Thyroid gland (tissue), 4 donors: ENCODE data around the gene MCAM. TPM values are rescaled to one million over a fixed set of nuclear protein-coding genes. Genes with fewer than 3 reads are reported as not detected.
A peak's percentile ranks its signal among the peaks of the same experiment; 100 is the strongest.

ENCODE experiments used
- DNase-seq, 2 donors: peaks; one replicate each; pipeline ENCODE4 v3.0.0-alpha.2; 2019
- H3K27ac ChIP-seq, 3 donors: fragments of 200-600 bp; sonication (generic); 1 replicate in 2 of 3; 2 replicates in 1 of 3; pipeline ENCODE4 v1.5.1; 2016 to 2019; ENCODE audit warnings: mild to moderate bottlenecking in 1 of 3, moderate library complexity in 1 of 3
- H3K27me3 ChIP-seq: fragments of 200-600 bp; sonication (generic); one replicate; pipeline ENCODE4 v1.5.1; 2019
- H3K36me3 ChIP-seq, 2 donors: fragments of 200-600 bp; sonication (generic); one replicate each; pipeline ENCODE4 v1.5.1; 2016 to 2019
- H3K4me1 ChIP-seq, 2 donors: fragments of 200-600 bp; sonication (generic); one replicate each; pipeline ENCODE4 v1.5.1; 2017 to 2019
- H3K4me3 ChIP-seq, 3 donors: fragments of 200-600 bp; sonication (generic); replicated peaks in 1 of 3; 1 replicate in 2 of 3; 2 replicates in 1 of 3; pipeline ENCODE4 v1.5.1; 2016; ENCODE audit warnings: mild to moderate bottlenecking in 1 of 3
- H3K9me3 ChIP-seq: fragments of 200-600 bp; sonication (generic); one replicate; pipeline ENCODE4 v1.5.1; 2017
- POLR2A ChIP-seq, 2 donors: fragments of 450-650 bp; IDR thresholded peaks; one replicate each; pipeline ENCODE4 v1.6.1; 2017; ENCODE audit warnings: antibody characterized with exemption in 2 of 2, mild to moderate bottlenecking in 2 of 2, moderate library complexity in 1 of 2
- WGBS, 2 donors: methylation state at CpG; one replicate each; pipeline ENCODE4 v1.1.5; 2017; 5-methylcytosine and 5-hydroxymethylcytosine counted together
- intact Hi-C: fragments of 100-400 bp; cut with DNase I; formaldehyde crosslinking; loops from one replicate; pipeline ENCODE4 v1.15.1; 2023
- total RNA-seq, 4 donors: library from RNA; depleted of rRNA; stranded (reverse); fragments of >200 nt; gene quantifications; one replicate each; pipeline ENCODE4 v1.2.3, GENCODE V29; 2016
- TF ChIP-seq, protein P1 (sequence below), 6 experiments: fragments of 200-600 bp in 3 of 6; fragments of 450-650 bp in 3 of 6; sonication (generic) in 3 of 6; IDR thresholded peaks; one replicate each; pipeline ENCODE4 v1.5.1; 2016 to 2019; ENCODE audit warnings: antibody characterized with exemption in 6 of 6, mild to moderate bottlenecking in 2 of 6, inconsistent platforms in 1 of 6, moderate library complexity in 1 of 6

The MCAM gene
- total RNA-seq, 4 donors from 2014 or later, result 17.6 to 243 (median 61.8) TPM

- intact Hi-C loops, result no loop called here
- peaks cover 33 to 51% of the 10 kb centered on the region in 2 donors for H3K4me1 ChIP-seq
- no peaks in the 10 kb centered on the region for H3K36me3 ChIP-seq
- DNase-seq, result no peak
- H3K4me3 ChIP-seq, result no peak overlapping the region
- WGBS, 2 donors, result 54 to 65% methylated on average over 19 to 20 of the region's 22 CpGs
- peak overlapping the region; percentile 49 to 81 (median 60) for H3K27ac ChIP-seq
- TF ChIP-seq, protein P1, sequence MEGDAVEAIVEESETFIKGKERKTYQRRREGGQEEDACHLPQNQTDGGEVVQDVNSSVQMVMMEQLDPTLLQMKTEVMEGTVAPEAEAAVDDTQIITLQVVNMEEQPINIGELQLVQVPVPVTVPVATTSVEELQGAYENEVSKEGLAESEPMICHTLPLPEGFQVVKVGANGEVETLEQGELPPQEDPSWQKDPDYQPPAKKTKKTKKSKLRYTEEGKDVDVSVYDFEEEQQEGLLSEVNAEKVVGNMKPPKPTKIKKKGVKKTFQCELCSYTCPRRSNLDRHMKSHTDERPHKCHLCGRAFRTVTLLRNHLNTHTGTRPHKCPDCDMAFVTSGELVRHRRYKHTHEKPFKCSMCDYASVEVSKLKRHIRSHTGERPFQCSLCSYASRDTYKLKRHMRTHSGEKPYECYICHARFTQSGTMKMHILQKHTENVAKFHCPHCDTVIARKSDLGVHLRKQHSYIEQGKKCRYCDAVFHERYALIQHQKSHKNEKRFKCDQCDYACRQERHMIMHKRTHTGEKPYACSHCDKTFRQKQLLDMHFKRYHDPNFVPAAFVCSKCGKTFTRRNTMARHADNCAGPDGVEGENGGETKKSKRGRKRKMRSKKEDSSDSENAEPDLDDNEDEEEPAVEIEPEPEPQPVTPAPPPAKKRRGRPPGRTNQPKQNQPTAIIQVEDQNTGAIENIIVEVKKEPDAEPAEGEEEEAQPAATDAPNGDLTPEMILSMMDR (IDR thresholded peaks at IDR 0.05), result no peak
- no peak for TF ChIP-seq POLR2A (IDR thresholded peaks at IDR 0.05)
- no peaks in the 10 kb centered on the region for H3K9me3 ChIP-seq
- H3K27me3 ChIP-seq, result peaks cover 20% of the 10 kb centered on the region
Measured at GRCh38 chr11:119318240-119319135, 1.6 kb upstream of the MCAM start.

GRCh38 chr11:119317592-119318239 lies 786 bp upstream of the MCAM start:
- Histone ChIP-seq H3K27me3 (peaks cover 20% of the 10 kb centered on the region), H3K4me3 (no peak overlapping the region), H3K36me3 (no peaks in the 10 kb centered on the region), H3K27ac (peak overlapping the region in 2 of 3 donors; percentile 65 to 81), H3K4me1 (peaks cover 33 to 51% of the 10 kb centered on the region in 2 donors), H3K9me3 (no peaks in the 10 kb centered on the region)
- 72 to 78% methylated on average over 8 to 14 of the region's 14 CpGs for WGBS, 2 donors
- no peak for TF ChIP-seq POLR2A (IDR thresholded peaks at IDR 0.05)
- TF ChIP-seq, protein P1 (IDR thresholded peaks at IDR 0.05), result no peak
- intact Hi-C loops, result no loop called here
- no peak for DNase-seq

DNA sequence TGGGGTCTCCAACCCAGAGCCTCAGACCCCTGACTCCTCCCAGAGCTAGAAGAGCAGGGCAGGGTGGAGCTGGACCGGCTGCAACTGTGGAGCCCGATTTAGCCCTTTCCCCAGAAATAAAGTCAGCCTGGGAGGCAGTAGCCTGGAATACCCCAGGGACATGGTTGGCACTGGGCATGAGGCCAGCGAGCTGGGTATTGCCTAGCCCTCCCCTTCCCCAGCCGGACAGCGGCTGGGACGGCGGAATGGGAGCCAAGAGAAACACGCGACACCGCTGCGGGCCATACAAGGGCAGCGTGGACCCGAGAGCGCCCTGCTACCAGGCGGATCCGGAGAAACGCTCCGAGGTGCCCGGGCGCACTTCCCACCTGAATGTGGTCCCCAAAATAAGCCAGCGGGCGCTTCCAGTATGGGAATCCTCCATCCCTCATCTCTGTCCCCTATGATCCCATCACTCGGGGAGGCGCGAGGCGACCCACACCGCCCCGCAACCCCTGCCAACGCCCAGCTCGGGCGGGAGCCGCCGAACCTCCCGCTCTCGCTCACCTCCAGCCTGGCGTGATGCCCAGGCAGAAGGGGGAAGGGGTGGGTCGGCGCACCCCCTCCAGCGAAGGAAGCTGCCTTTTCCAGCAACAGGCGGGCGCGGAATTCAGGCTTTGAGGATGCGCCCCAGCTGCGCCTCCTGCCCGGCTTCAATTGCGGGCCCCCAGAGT lies 758 bp downstream of the MCAM start:
- peak overlapping the region; percentile 41 to 65 (median 65) for H3K27ac ChIP-seq
- WGBS, 2 donors, result 2% methylated on average over 13 of the region's 46 CpGs; no CpG with 5 or more reads in 1 of the 2 donors
- H3K4me3 ChIP-seq, result peak overlapping the region in 1 of 3 donors; percentile 32
- intact Hi-C loops, result no loop called here
- H3K9me3 ChIP-seq, result no peaks in the 10 kb centered on the region
- H3K27me3 ChIP-seq, result peaks cover 12% of the 10 kb centered on the region
- peak; percentile 57 to 74 for DNase-seq
- H3K36me3 ChIP-seq, result no peaks in the 10 kb centered on the region
- no peak for TF ChIP-seq POLR2A (IDR thresholded peaks at IDR 0.05)
- TF ChIP-seq, protein P1 (IDR thresholded peaks at IDR 0.05), result no peak
- H3K4me1 ChIP-seq, result peaks cover 24 to 44% of the 10 kb centered on the region in 2 donors

GRCh38 chr11:119315131-119316015 lies 1.6 kb downstream of the MCAM start:
- Histone ChIP-seq H3K36me3 (no peaks in the 10 kb centered on the region), H3K4me1 (peaks cover 18 to 36% of the 10 kb centered on the region in 2 donors), H3K27me3 (peaks cover 12% of the 10 kb centered on the region), H3K4me3 (peak overlapping the region in 1 of 3 donors; percentile 32), H3K27ac (peak overlapping the region in 2 of 3 donors; percentile 65), H3K9me3 (no peaks in the 10 kb centered on the region)
- TF ChIP-seq, protein P1 (IDR thresholded peaks at IDR 0.05), result no peak
- TF ChIP-seq POLR2A (IDR thresholded peaks at IDR 0.05), result no peak
- DNase-seq, result peak in 1 of 2 donors; percentile 30
- intact Hi-C loops, result no loop called here
- WGBS, 2 donors, result 7 to 18% methylated on average over 22 to 24 of the region's 29 CpGs
